NCI-H82 (cell line): ENCODE data around the gene GVQW3.

Experiments used
- DNase-seq: peaks from one replicate; lab custom pipeline; 2025; lab: John Stamatoyannopoulos, UW

The GVQW3 gene

GRCh38 chr11:76445121-76446084, 64.3 kb downstream of the GVQW3 start:
- DNase-seq = peak; percentile 94

- no peak for DNase-seq
Observed at GRCh38 chr11:76448506-76448905, 67.4 kb downstream of the GVQW3 start.

- DNase-seq = peak; percentile 16
Observed at GRCh38 chr11:76453248-76453647, 72.1 kb downstream of the GVQW3 start.

GRCh38 chr11:76455331-76455730, 74.2 kb downstream of the GVQW3 start:
- DNase-seq = no peak

GRCh38 chr11:76455931-76456330, 74.8 kb downstream of the GVQW3 start:
- no peak for DNase-seq

- no peak for DNase-seq
Observed at GRCh38 chr11:76456571-76456970, 75.4 kb downstream of the GVQW3 start.
